Measurements from ENCODE around the gene STPG2. TPM values are rescaled to one million over a fixed set of nuclear protein-coding genes. Genes with fewer than 3 reads are reported as not detected.

Gene STPG2
- polyA plus RNA-seq, 12 donors: 0.11 to 0.32 (median 0.23) TPM; not detected in 8

Other genes with a start within 250 kb of the STPG2 start
- 10 to 100 TPM in 11 of 12 donors, not detected in 1; 22.6 to 30.3 (median 26.0) TPM for gene RAP1GDS1, start 117.9 kb upstream of the STPG2 start, polyA plus RNA-seq (ENCODE audit: insufficient read length in 12 of 12)

All from muscle of arm (tissue), 12 donors.